GM12873 (cell line): Measurements from ENCODE around the gene GPATCH1.

ENCODE experiments used
- TF ChIP-seq, protein P1 (sequence below): IDR thresholded peaks from 2 replicates; pipeline ENCODE4 v1.5.1; 2012; ENCODE audit warnings: low read depth, mild to moderate bottlenecking, moderate library complexity, low read length, control low read depth; ENCODE audit not compliant: insufficient read depth; ENCODE audit errors: missing control alignments

The GPATCH1 gene

DNA sequence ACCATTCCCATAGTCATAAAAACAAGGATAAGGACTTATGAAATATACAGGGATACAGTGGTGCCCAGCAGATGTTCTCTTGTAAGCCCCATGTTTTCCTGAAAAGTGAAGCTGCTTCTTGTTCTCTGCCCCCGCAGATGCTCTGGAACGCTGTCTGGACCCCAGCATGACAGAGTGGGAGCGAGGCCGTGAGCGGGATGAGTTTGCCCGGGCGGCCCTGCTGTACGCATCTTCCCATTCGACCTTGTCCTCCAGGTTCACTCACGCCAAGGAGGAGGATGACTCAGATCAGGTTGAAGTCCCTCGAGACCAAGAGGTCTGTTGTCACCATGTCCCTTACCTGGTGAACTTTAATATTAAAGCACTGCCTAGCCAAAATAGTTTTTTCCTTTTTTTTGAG lies 30.6 kb downstream of the GPATCH1 start:
- TF ChIP-seq, protein P1, sequence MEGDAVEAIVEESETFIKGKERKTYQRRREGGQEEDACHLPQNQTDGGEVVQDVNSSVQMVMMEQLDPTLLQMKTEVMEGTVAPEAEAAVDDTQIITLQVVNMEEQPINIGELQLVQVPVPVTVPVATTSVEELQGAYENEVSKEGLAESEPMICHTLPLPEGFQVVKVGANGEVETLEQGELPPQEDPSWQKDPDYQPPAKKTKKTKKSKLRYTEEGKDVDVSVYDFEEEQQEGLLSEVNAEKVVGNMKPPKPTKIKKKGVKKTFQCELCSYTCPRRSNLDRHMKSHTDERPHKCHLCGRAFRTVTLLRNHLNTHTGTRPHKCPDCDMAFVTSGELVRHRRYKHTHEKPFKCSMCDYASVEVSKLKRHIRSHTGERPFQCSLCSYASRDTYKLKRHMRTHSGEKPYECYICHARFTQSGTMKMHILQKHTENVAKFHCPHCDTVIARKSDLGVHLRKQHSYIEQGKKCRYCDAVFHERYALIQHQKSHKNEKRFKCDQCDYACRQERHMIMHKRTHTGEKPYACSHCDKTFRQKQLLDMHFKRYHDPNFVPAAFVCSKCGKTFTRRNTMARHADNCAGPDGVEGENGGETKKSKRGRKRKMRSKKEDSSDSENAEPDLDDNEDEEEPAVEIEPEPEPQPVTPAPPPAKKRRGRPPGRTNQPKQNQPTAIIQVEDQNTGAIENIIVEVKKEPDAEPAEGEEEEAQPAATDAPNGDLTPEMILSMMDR = no peak

DNA sequence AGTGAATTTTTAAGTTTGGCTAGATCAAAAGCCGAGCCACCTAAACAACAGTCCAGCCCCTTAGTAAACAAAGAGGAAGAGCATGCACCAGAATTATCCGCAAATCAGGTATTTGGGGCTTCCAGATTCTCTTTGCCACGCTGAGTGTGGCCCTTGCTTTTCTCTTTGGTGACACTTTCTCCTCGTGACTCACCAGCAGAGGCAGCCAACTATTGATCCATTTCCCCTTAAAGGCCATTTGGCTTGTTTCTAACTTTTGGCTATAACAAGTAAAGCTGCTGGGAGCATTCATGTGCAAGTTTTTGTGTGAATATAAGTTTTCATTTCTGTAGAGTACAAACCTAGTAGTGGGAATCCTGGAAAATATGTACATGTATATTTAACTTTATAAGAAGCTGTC lies 33.3 kb downstream of the GPATCH1 start:
- TF ChIP-seq, protein P1 = no peak

DNA sequence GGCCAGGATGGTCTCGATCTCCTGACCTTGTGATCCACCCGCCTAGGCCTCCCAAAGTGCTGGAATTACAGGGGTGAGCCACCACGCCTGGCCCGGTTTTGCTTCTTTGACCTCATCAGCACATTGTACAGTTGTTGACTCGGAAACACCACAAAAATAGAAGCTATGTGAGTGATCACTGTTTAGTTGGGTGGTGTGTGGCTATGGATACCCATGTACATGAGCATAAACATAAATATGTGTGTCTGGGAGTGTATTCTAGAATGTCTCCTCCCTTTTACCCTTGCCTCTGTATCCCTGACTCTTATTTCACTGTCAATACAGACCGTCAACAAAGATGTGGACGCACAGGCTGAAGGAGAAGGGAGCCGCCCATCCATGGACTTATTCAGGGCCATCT lies 36.5 kb downstream of the GPATCH1 start:
- TF ChIP-seq, protein P1 = no peak

DNA sequence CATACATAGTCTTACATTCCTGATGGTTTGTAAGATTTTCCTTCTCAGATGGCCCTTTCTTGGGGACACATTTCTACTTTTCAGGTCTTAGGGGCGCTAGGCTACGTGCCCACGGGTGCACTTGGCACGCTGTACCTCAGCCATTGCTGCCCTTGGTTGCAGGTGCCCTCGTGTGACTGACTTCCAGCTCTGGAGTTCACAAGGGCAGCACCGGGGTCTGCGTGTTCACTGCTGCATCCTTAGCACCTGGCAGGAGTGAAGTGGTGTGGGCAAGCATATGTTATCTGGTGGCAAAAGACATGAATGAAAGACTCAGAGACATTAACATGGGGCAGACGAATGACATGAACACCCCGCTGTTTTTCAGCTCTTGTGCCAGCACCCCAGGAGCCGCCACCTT lies 37.7 kb downstream of the GPATCH1 start:
- TF ChIP-seq, protein P1 = no peak

DNA sequence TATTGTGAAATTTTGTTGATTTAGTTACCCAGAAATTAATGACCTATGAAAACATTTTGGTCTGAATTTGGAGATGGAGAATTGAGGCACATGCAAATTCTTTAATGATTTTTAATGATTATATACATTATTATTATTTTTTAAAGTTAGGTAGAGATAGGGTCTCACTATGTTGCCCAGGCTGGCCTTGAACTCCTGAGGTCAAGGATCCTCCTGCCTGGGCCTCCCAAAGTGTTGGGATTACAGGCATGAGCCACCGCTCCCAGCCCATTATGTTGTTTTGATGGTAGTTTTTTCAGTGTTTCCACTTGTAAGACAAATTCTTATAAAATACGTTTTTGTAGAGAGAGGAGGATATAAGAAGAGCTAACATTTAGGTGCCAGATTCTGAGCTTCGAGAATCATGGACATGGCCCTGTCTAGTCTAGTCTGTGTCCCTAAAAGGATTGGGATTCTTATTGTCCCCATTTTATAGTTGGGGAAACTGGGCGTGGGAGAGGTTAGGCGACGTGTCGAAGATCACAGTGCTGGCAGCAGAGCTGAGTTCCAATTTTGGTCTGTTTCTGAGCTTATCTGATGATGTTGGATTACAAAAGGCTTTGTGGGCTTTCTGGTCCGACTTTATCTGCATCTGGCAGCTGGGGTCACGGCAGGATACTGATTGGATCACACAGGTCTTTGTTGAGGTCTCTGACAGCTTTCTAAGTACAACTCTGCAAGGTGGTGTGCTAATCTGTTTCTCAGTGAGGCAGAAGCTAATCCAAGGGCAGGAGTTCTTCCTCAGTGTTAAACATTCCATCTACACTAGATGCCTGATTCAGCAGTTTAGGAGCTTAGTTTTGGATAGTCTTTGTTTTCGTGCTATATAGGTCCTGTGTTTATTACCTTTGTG lies 43.5 kb downstream of the GPATCH1 start:
- TF ChIP-seq, protein P1 = no peak

DNA sequence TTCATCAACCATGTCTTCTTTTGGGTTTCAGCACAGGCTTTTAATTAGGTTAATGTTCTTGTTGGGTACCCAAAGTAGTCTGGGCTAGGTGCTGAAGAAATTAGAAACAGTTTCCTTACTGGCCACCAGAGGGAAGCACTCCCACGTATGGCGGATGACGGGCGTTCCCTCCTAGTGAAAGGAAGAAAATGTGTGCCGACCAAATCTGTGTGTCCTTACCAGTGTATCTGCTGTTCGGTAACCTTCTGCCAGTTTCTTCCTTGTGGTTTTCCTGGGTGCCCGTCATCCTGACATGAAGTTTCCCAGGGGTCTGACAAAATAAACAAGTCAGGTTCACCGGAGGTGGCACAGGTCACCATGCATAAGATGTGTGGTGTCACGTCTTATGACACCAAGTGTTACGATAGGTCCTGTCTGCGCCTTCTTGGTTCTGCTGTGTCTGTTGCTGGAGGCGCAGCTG lies 45.0 kb downstream of the GPATCH1 start:
- TF ChIP-seq, protein P1 = peak; percentile 91

DNA sequence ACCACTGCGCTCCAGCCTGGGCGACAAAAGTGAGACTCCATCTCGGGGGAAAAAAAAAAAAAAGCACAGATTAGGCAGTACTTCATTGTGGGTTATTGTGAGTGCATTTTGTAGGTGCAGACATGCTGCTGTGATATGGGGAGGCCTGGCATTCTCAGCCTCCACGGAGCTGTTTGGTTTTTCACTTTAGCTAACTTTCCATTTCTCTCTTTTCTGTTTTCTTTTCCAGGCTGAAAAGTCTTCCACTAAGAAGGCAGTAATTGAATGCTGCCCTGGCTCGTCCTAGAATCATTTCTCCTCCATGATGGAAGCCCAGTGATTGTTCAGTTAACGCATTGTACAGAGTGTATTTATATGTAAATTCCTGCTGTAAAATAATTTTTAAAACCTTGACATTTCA lies 48.9 kb downstream of the GPATCH1 start:
- TF ChIP-seq, protein P1 = no peak
